Measurements from ENCODE around the gene ODF2L. TPM values are rescaled to one million over a fixed set of nuclear protein-coding genes. Genes with fewer than 3 reads are reported as not detected.

The ODF2L gene
- total and polyA plus RNA-seq, 2 experiments from 2014 or later: 29.6 to 36.6 TPM

DNA sequence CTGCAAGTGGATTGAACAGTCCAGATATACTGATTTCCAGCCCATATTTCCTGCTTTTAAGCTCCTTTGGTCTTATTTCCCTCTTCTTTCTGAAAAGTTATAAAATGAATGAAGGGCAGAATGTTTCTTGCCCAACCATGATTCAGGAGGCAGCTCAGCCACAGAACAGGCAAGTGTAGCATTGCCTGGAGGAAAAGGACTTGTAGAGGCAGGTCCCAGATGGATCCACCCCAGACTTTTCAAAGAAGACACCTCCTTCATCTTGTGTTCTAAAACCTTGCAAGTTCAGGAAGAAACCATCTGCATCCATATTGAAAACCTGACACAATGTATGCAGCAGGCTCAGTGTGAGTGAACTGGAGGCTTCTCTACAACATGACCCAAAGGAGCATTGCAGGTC lies 27.8 kb upstream of the ODF2L start, which contains the start of gene CLCA2:
TSS of gene CLCA2 (plus strand) at position 299 of the 400 bp plus-strand sequence. CDS start at position 376, 77 bp downstream.
- Histone ChIP-seq H3K27ac (no peak within 1 kb of the TSS), H3K36me3 (no peaks in the 10 kb centered on the region), H3K27me3 (no peaks in the 10 kb centered on the region), H3K4me1 (ENCODE audit: low read depth) (peaks cover 14% of the 10 kb centered on the region), H3K9me3 (ENCODE audit: low read depth) (no peaks in the 10 kb centered on the region), H3K4me3 (no peak within 1 kb of the TSS)
- TF ChIP-seq, protein P1, sequence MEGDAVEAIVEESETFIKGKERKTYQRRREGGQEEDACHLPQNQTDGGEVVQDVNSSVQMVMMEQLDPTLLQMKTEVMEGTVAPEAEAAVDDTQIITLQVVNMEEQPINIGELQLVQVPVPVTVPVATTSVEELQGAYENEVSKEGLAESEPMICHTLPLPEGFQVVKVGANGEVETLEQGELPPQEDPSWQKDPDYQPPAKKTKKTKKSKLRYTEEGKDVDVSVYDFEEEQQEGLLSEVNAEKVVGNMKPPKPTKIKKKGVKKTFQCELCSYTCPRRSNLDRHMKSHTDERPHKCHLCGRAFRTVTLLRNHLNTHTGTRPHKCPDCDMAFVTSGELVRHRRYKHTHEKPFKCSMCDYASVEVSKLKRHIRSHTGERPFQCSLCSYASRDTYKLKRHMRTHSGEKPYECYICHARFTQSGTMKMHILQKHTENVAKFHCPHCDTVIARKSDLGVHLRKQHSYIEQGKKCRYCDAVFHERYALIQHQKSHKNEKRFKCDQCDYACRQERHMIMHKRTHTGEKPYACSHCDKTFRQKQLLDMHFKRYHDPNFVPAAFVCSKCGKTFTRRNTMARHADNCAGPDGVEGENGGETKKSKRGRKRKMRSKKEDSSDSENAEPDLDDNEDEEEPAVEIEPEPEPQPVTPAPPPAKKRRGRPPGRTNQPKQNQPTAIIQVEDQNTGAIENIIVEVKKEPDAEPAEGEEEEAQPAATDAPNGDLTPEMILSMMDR (IDR thresholded peaks at IDR 0.05; ENCODE audit: low read depth, low read length): no peak
- DNase-seq (ENCODE audit: low read depth in 1 of 2, low spot score in 1 of 2): no peak

GRCh38 chr1:86423473-86423872 lies 27.4 kb upstream of the ODF2L start:
- Histone ChIP-seq H3K9me3 (ENCODE audit: low read depth) (no peaks in the 10 kb centered on the region), H3K27ac (no peak overlapping the region), H3K4me3 (no peak overlapping the region), H3K4me1 (ENCODE audit: low read depth) (peaks cover 14% of the 10 kb centered on the region), H3K36me3 (no peaks in the 10 kb centered on the region), H3K27me3 (no peaks in the 10 kb centered on the region)
- TF ChIP-seq, protein P1 (IDR thresholded peaks at IDR 0.05; ENCODE audit: low read depth, low read length): no peak
- no peak for DNase-seq (ENCODE audit: low read depth in 1 of 2, low spot score in 1 of 2)

DNA sequence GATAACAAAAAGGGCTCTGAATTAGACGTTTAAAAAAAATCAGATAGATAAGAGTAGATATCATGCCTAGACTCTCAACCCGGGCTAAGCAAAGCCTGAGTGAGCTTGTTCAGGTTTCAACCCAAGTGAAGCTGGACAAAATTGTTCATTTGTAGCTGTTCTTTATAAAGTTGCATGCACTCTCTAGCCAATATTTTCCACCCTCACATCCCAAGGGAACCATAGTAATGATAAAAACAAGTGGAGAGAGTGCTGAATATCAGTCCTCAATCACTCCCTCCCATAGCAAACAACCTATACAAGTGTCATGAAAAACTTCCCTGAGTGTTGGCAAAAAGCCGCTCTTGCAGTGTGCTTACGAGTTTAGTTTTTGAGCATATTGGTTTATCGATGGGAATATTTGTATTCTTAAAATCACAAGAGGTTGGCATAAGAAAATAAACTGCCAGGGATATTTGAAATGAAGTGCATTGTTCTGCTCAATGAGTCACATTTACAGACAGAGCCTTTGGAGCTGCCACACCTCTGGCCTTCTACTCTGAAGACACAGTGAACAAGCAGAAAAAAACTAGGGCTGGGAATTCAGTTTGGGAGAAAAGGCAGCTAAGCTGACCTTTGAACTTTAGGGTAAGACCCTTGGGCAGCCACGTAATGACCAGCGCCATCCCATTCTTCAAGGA lies 25.6 kb upstream of the ODF2L start:
- peaks cover 14% of the 10 kb centered on the region for H3K4me1 ChIP-seq (ENCODE audit: low read depth)
- no peaks in the 10 kb centered on the region for H3K9me3 ChIP-seq (ENCODE audit: low read depth)
- H3K27ac ChIP-seq: no peak overlapping the region

DNA sequence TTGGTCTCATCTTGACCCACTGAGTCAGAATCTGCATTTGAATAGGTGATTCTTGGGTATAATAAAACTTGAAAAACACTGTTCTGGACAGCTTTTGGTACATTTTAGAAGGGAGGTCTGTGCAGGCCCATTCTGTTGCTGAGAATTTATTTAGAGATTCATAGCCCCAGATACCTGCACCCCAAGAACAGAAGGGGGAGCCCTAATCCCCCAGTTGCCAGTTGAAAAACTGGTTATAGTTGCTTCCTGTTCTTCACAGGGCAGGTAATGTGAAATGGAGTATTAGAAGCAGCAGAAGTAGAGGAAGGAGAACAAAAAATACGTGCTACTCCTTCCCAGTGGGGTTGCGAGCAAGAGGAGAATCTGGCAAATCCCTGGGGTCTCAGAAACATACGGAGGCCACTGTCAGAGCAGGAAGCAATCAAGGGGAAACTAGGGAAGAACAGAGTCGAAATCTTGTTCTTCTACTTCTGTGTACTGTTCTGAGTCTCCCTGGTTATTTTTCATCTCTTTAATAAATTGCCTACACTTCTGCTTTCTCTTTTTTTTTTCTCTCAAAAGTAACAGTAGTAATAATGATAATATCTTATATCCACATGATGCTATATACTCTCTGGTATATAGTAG lies 23.3 kb upstream of the ODF2L start:
- peaks cover 14% of the 10 kb centered on the region for H3K4me1 ChIP-seq (ENCODE audit: low read depth)
- DNase-seq (ENCODE audit: low read depth in 1 of 2, low spot score in 1 of 2): peak; percentile 43 to 61
- H3K4me3 ChIP-seq: no peak overlapping the region

More for the DNA sequence above, 25.6 kb upstream of the ODF2L start:
- Histone ChIP-seq H3K27me3 (no peaks in the 10 kb centered on the region), H3K36me3 (no peaks in the 10 kb centered on the region), H3K4me3 (no peak overlapping the region)
- TF ChIP-seq, protein P1 (IDR thresholded peaks at IDR 0.05; ENCODE audit: low read depth, low read length): no peak
- DNase-seq (ENCODE audit: low read depth in 1 of 2, low spot score in 1 of 2): peak; percentile 15 to 59

GRCh38 chr1:86416343-86416742 lies 20.2 kb upstream of the ODF2L start:
- TF ChIP-seq, protein P1 (IDR thresholded peaks at IDR 0.05; ENCODE audit: low read depth, low read length): no peak
- no peak for DNase-seq (ENCODE audit: low read depth in 1 of 2, low spot score in 1 of 2)
- Histone ChIP-seq H3K27ac (no peak overlapping the region), H3K27me3 (no peaks in the 10 kb centered on the region), H3K4me3 (no peak overlapping the region), H3K36me3 (no peaks in the 10 kb centered on the region), H3K4me1 (ENCODE audit: low read depth) (peaks cover 5% of the 10 kb centered on the region), H3K9me3 (ENCODE audit: low read depth) (no peaks in the 10 kb centered on the region)

More for the DNA sequence above, 23.3 kb upstream of the ODF2L start:
- Histone ChIP-seq H3K27me3 (no peaks in the 10 kb centered on the region), H3K9me3 (ENCODE audit: low read depth) (no peaks in the 10 kb centered on the region), H3K27ac (no peak overlapping the region), H3K36me3 (no peaks in the 10 kb centered on the region)
- TF ChIP-seq, protein P1 (IDR thresholded peaks at IDR 0.05; ENCODE audit: low read depth, low read length): peak; percentile 68
